ENCODE measurements around the gene MYH14.

The MYH14 gene

GRCh38 chr19:50203281-50204080, at the start of gene MYH14:
Gene MYH14 (plus strand): TSS chr19:50203622. CDS start chr19:50210366, 6,744 bp downstream.
- no peak for DNase-seq

GRCh38 chr19:50154529-50154928, 48.9 kb upstream of the MYH14 start:
- DNase-seq = peak; percentile 21

GRCh38 chr19:50155520-50156109, 47.8 kb upstream of the MYH14 start:
- no peak for DNase-seq

- DNase-seq = no peak
Observed at GRCh38 chr19:50158577-50158976, 44.8 kb upstream of the MYH14 start.

- DNase-seq = no peak
Observed at GRCh38 chr19:50159078-50159477, 44.3 kb upstream of the MYH14 start.

- DNase-seq = no peak
Observed at GRCh38 chr19:50162988-50163387, 40.4 kb upstream of the MYH14 start, which contains the start of gene IZUMO2. Gene IZUMO2 (minus strand): TSS chr19:50163281. CDS start chr19:50163194, 87 bp downstream.

GRCh38 chr19:50167314-50167721, 36.1 kb upstream of the MYH14 start:
- no peak for DNase-seq

GRCh38 chr19:50171752-50172151, 31.7 kb upstream of the MYH14 start:
- DNase-seq = no peak

- DNase-seq = no peak
Observed at GRCh38 chr19:50172726-50173125, 30.7 kb upstream of the MYH14 start.

- no peak for DNase-seq
Observed at GRCh38 chr19:50173127-50173526, 30.3 kb upstream of the MYH14 start.

- DNase-seq = no peak
Observed at GRCh38 chr19:50174100-50174793, 29.2 kb upstream of the MYH14 start.

GRCh38 chr19:50175924-50176323, 27.5 kb upstream of the MYH14 start:
- no peak for DNase-seq

GRCh38 chr19:50176775-50177174, 26.6 kb upstream of the MYH14 start:
- DNase-seq = no peak

- no peak for DNase-seq
Observed at GRCh38 chr19:50178320-50178719, 25.1 kb upstream of the MYH14 start.

- DNase-seq = no peak
Observed at GRCh38 chr19:50178859-50179537, 24.4 kb upstream of the MYH14 start.

- no peak for DNase-seq
Observed at GRCh38 chr19:50181121-50181520, 22.3 kb upstream of the MYH14 start.

GRCh38 chr19:50184196-50184595, 19.2 kb upstream of the MYH14 start:
- no peak for DNase-seq

GRCh38 chr19:50187937-50188336, 15.5 kb upstream of the MYH14 start:
- no peak for DNase-seq

- peak; percentile 37 for DNase-seq
Observed at GRCh38 chr19:50189331-50189730, 14.1 kb upstream of the MYH14 start.

GRCh38 chr19:50190439-50190891, 13.0 kb upstream of the MYH14 start:
- DNase-seq = peak; percentile 88

- DNase-seq = peak; percentile 41
Observed at GRCh38 chr19:50191216-50191615, 12.2 kb upstream of the MYH14 start.

- DNase-seq = no peak
Observed at GRCh38 chr19:50192463-50193211, 10.8 kb upstream of the MYH14 start.
